ENCODE data around the gene FHAD1.

Gene FHAD1

GRCh38 chr1:15417059-15417934, 170.3 kb downstream of the FHAD1 start:
- peak overlapping the region; percentile 37 for H3K4me3 ChIP-seq (ENCODE audit: low read depth, low read length)

DNA sequence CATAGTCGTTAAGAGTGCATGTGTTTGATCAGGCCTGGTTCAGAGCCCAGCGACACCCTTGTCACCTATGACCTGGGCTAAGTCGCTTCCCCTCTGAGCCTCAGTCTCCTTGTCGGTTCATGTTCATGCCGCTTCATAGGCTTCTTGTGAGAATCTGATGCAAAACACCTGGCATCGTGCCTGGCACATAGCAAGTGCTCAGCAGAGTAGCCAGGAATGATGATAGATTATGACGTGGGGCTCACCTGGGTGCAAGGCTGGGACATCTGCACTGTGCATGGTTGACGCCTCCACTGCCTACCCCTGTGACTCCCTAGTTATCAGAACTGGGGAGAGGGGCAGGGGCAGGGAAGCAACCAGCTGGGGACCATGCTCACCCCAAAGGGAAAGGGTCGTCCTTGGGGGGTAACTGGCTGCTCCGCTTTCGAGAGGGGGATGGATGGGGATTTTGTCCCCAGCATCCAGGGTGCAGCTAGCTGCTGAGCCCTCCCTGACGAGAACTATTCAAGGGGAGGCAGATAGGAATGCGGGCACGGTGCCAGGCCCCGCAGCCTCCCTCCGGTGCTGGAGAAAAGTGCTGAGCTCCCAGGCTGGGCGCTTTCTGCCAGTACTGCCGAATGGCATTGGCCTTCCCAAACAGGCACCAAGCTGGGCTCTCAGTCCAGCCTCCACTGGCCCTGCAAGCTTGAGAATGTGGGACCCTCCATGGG, 171.9 kb downstream of the FHAD1 start:
- no peak overlapping the region for H3K4me3 ChIP-seq (ENCODE audit: low read depth, low read length)
- TF ChIP-seq CTCF (IDR thresholded peaks at IDR 0.05; ENCODE audit: borderline replicate concordance, insufficient read depth, low read depth, low read length) = no peak

More at GRCh38 chr1:15417059-15417934, 170.3 kb downstream of the FHAD1 start:
- no peak for TF ChIP-seq CTCF (IDR thresholded peaks at IDR 0.05; ENCODE audit: borderline replicate concordance, insufficient read depth, low read depth, low read length)

GRCh38 chr1:15420853-15421465, 173.9 kb downstream of the FHAD1 start:
- TF ChIP-seq CTCF (IDR thresholded peaks at IDR 0.05; ENCODE audit: borderline replicate concordance, insufficient read depth, low read depth, low read length) = no peak
- H3K4me3 ChIP-seq (ENCODE audit: low read depth, low read length) = no peak overlapping the region

- no peak overlapping the region for H3K4me3 ChIP-seq (ENCODE audit: low read depth, low read length)
- TF ChIP-seq CTCF (IDR thresholded peaks at IDR 0.05; ENCODE audit: borderline replicate concordance, insufficient read depth, low read depth, low read length) = no peak
These were observed 175.8 kb downstream of the FHAD1 start for GRCh38 chr1:15422871-15423270.

GRCh38 chr1:15423355-15424077, 176.5 kb downstream of the FHAD1 start:
- H3K4me3 ChIP-seq (ENCODE audit: low read depth, low read length) = no peak overlapping the region
- TF ChIP-seq CTCF (IDR thresholded peaks at IDR 0.05; ENCODE audit: borderline replicate concordance, insufficient read depth, low read depth, low read length) = no peak

GRCh38 chr1:15424146-15424667, 177.2 kb downstream of the FHAD1 start:
- no peak for TF ChIP-seq CTCF (IDR thresholded peaks at IDR 0.05; ENCODE audit: borderline replicate concordance, insufficient read depth, low read depth, low read length)
- no peak overlapping the region for H3K4me3 ChIP-seq (ENCODE audit: low read depth, low read length)

All from GM12875 (cell line).